Measurements from ENCODE around the gene TLE4.
A peak's percentile ranks its signal among the peaks of the same experiment; 100 is the strongest.
"Not testable (repeated sequence)": the region's sequence is repeated elsewhere in the genome, so short reads cannot be mapped to it uniquely, and the experiment has no call there.

Gene TLE4

GRCh38 chr9:79571309-79572031 lies at the start of gene TLE4:
TSS of gene TLE4 (plus strand) at chr9:79571965. CDS start at chr9:79572791, 826 bp downstream.
- DNase-seq: peak; percentile 81

GRCh38 chr9:79522793-79523192 lies 49.0 kb upstream of the TLE4 start:
- no peak for DNase-seq

GRCh38 chr9:79524266-79524665 lies 47.5 kb upstream of the TLE4 start:
- no peak for DNase-seq

GRCh38 chr9:79526149-79526672 lies 45.6 kb upstream of the TLE4 start:
- no peak for DNase-seq

- no peak for DNase-seq
Observed at GRCh38 chr9:79535534-79535933, 36.2 kb upstream of the TLE4 start.

GRCh38 chr9:79537838-79538237 lies 33.9 kb upstream of the TLE4 start:
- no peak for DNase-seq

- DNase-seq: no peak
Observed at GRCh38 chr9:79542735-79543620, 28.8 kb upstream of the TLE4 start.

- DNase-seq: not testable (repeated sequence)
Observed at GRCh38 chr9:79544375-79544774, 27.4 kb upstream of the TLE4 start.

- DNase-seq: no peak
Observed at GRCh38 chr9:79551586-79551985, 20.2 kb upstream of the TLE4 start.

GRCh38 chr9:79551994-79552393 lies 19.8 kb upstream of the TLE4 start:
- no peak for DNase-seq

GRCh38 chr9:79555474-79556089 lies 16.2 kb upstream of the TLE4 start:
- no peak for DNase-seq

GRCh38 chr9:79559495-79560181 lies 12.1 kb upstream of the TLE4 start:
- no peak for DNase-seq

GRCh38 chr9:79562749-79563386 lies 8.9 kb upstream of the TLE4 start:
- DNase-seq: no peak

- DNase-seq: no peak
Observed at GRCh38 chr9:79564105-79564504, 7.7 kb upstream of the TLE4 start.

GRCh38 chr9:79565245-79565644 lies 6.5 kb upstream of the TLE4 start:
- no peak for DNase-seq

GRCh38 chr9:79567671-79568098 lies 4.1 kb upstream of the TLE4 start:
- DNase-seq: no peak

GRCh38 chr9:79568337-79569101 lies 3.2 kb upstream of the TLE4 start:
- no peak for DNase-seq

GRCh38 chr9:79569814-79570447 lies 1.8 kb upstream of the TLE4 start:
- no peak for DNase-seq

- no peak for DNase-seq
Observed at GRCh38 chr9:79570448-79571308, 1.1 kb upstream of the TLE4 start.

Data from cortex of kidney (tissue), 1 donor.